GM21717 (cell line): ENCODE data around the gene GNPTAB.
"Not testable (repeated sequence)": the region's sequence is repeated elsewhere in the genome, so short reads cannot be mapped to it uniquely, and the experiment has no call there.

ENCODE experiments used
- ATAC-seq: cut with Tn5 transposase; IDR thresholded peaks from one replicate; pipeline ENCODE4 v1.9.1; 2021; ENCODE audit warnings: mild to moderate bottlenecking, moderate library complexity; ENCODE audit not compliant: unreplicated experiment

Gene GNPTAB

GRCh38 chr12:101740980-101741379 lies 89.8 kb downstream of the GNPTAB start:
- no peak for ATAC-seq

- no peak for ATAC-seq
Measured at GRCh38 chr12:101740566-101740965, 90.2 kb downstream of the GNPTAB start.

GRCh38 chr12:101738920-101739665 lies 91.7 kb downstream of the GNPTAB start, which contains the start of gene SYCP3:
Gene SYCP3 (minus strand): TSS chr12:101739462. CDS start chr12:101737935, 1,527 bp downstream.
- ATAC-seq = no peak

GRCh38 chr12:101737476-101737875 lies 93.3 kb downstream of the GNPTAB start:
- no peak for ATAC-seq

- ATAC-seq = not testable (repeated sequence)
Measured at GRCh38 chr12:101734482-101734881, 96.3 kb downstream of the GNPTAB start.

GRCh38 chr12:101733166-101733565 lies 97.6 kb downstream of the GNPTAB start:
- no peak for ATAC-seq

- ATAC-seq = no peak
Measured at GRCh38 chr12:101732318-101732717, 98.4 kb downstream of the GNPTAB start.

GRCh38 chr12:101729842-101730241 lies 100.9 kb downstream of the GNPTAB start:
- no peak for ATAC-seq

GRCh38 chr12:101727098-101727497 lies 103.7 kb downstream of the GNPTAB start:
- ATAC-seq = no peak

GRCh38 chr12:101722392-101722791 lies 108.4 kb downstream of the GNPTAB start:
- ATAC-seq = no peak

- ATAC-seq = no peak
Measured at GRCh38 chr12:101720118-101720517, 110.6 kb downstream of the GNPTAB start.

GRCh38 chr12:101719566-101719965 lies 111.2 kb downstream of the GNPTAB start:
- no peak for ATAC-seq

GRCh38 chr12:101714877-101715444 lies 115.8 kb downstream of the GNPTAB start:
- ATAC-seq = no peak

GRCh38 chr12:101713930-101714329 lies 116.8 kb downstream of the GNPTAB start:
- no peak for ATAC-seq

- no peak for ATAC-seq
Measured at GRCh38 chr12:101713059-101713682, 117.6 kb downstream of the GNPTAB start.

GRCh38 chr12:101710288-101710687 lies 120.5 kb downstream of the GNPTAB start:
- ATAC-seq = no peak

- no peak for ATAC-seq
Measured at GRCh38 chr12:101707131-101707782, 123.5 kb downstream of the GNPTAB start.

GRCh38 chr12:101706403-101706802 lies 124.4 kb downstream of the GNPTAB start:
- ATAC-seq = no peak

- ATAC-seq = no peak
Measured at GRCh38 chr12:101703487-101703886, 127.3 kb downstream of the GNPTAB start.

- no peak for ATAC-seq
Measured at GRCh38 chr12:101700299-101700820, 130.4 kb downstream of the GNPTAB start.

GRCh38 chr12:101698800-101699347 lies 131.9 kb downstream of the GNPTAB start:
- ATAC-seq = no peak
